Measurements from ENCODE around the gene ITGAD. TPM values are rescaled to one million over a fixed set of nuclear protein-coding genes. Genes with fewer than 3 reads are reported as not detected.

Gene ITGAD
- total and polyA plus RNA-seq, 2 of the 4 experiments (the other 2 are of a cell fraction): not detected

- no peak overlapping the region for H3K56ac ChIP-seq (ENCODE audit: extremely low read depth, insufficient read depth, low read length)
- no peak overlapping the region for H3K9ac ChIP-seq (ENCODE audit: low read depth, low read length)
- DNase-seq (no peak), ATAC-seq (ENCODE audit: low read depth) (no peak)
- H2BK5ac ChIP-seq (ENCODE audit: low read depth, low read length, poor library complexity, severe bottlenecking): no peak overlapping the region
- H3K4ac ChIP-seq (ENCODE audit: low read depth, low read length): no peak overlapping the region
- TF ChIP-seq RCOR1 (IDR thresholded peaks at IDR 0.05; ENCODE audit: insufficient replicate concordance, low read length) (no peak), FOS (IDR thresholded peaks at IDR 0.05; ENCODE audit: low read depth, low read length) (no peak), USF2 (IDR thresholded peaks at IDR 0.05; ENCODE audit: low read depth, low read length) (no peak), SMC3 (IDR thresholded peaks at IDR 0.05; ENCODE audit: low read depth, low read length) (no peak), MXI1 (IDR thresholded peaks at IDR 0.05; ENCODE audit: borderline replicate concordance, low read depth, low read length) (no peak), POLR2A (IDR thresholded peaks at IDR 0.05; ENCODE audit: low read depth, low read length) (no peak), CTCF (conservative IDR thresholded peaks at IDR 0.05; ENCODE audit: low read depth, low read length) (no peak), CEBPB (IDR thresholded peaks at IDR 0.05; ENCODE audit: low read depth, low read length) (no peak), MAFK (IDR thresholded peaks at IDR 0.05; ENCODE audit: low read depth, low read length) (no peak), MAZ (IDR thresholded peaks at IDR 0.05; ENCODE audit: borderline replicate concordance, low read depth, low read length) (no peak), ELK1 (IDR thresholded peaks at IDR 0.05; ENCODE audit: borderline replicate concordance, low read depth, low read length) (no peak), BHLHE40 (IDR thresholded peaks at IDR 0.05; ENCODE audit: low read depth, low read length) (no peak)
- no peak overlapping the region for H2AFZ ChIP-seq (replicated peaks; ENCODE audit: low read length, poor library complexity)
- H3K79me1 ChIP-seq (ENCODE audit: low read depth in 1 of 2, low read length in 2 of 2): no peaks in the 10 kb centered on the region
- H3K4me2 ChIP-seq (ENCODE audit: low read depth, low read length): no peak overlapping the region
- H3K4me1 ChIP-seq (ENCODE audit: control insufficient read depth, insufficient read depth, low read length): no peaks in the 10 kb centered on the region
- H2BK15ac ChIP-seq (ENCODE audit: low read depth, low read length): no peak overlapping the region
- ChIA-PET POLR2A (ENCODE audit: unreplicated experiment) (no interaction called here), CTCF (no interaction called here)
- H3K23ac ChIP-seq (ENCODE audit: low read depth, low read length): no peak overlapping the region
- no peak overlapping the region for H3K4me3 ChIP-seq (ENCODE audit: insufficient read depth, low read depth, low read length)
- no peak overlapping the region for H2BK120ac ChIP-seq (ENCODE audit: low read depth, low read length)
- H4K5ac ChIP-seq (ENCODE audit: low read depth, low read length): no peak overlapping the region
- dilution Hi-C loops (cut with HindIII; ENCODE audit: low sequenced_read_pairs, unreplicated experiment) (no loop called here), intact Hi-C loops (cut with micrococcal nuclease) (no loop called here), in situ Hi-C loops (cut with MboI; ENCODE audit: low sequenced_read_pairs) (no loop called here)
- no peak overlapping the region for H3K18ac ChIP-seq (ENCODE audit: low read depth, low read length)
- no peaks in the 10 kb centered on the region for H3K36me3 ChIP-seq (ENCODE audit: control insufficient read depth, insufficient read depth, low read length)
- H4K20me1 ChIP-seq (ENCODE audit: insufficient read depth, low read length): no peaks in the 10 kb centered on the region
- H2AK9ac ChIP-seq (replicated peaks; ENCODE audit: low read depth, low read length, poor library complexity): no peak overlapping the region
- no peaks in the 10 kb centered on the region for H3K9me3 ChIP-seq (ENCODE audit: control insufficient read depth, insufficient read depth, low read length)
- 79% methylated on average over 14 of the region's 42 CpGs; no CpG with 5 or more reads in 1 of the 2 experiments for WGBS, 2 experiments (ENCODE audit: extremely low coverage in 2 of 2, insufficient read length in 1 of 2)
- H3K14ac ChIP-seq (replicated peaks; ENCODE audit: low read depth, low read length): no peak overlapping the region
- H2BK20ac ChIP-seq (ENCODE audit: low read depth, low read length): no peak overlapping the region
- H4K91ac ChIP-seq (ENCODE audit: insufficient read depth, low read depth, low read length): no peak overlapping the region
- no peak overlapping the region for H4K8ac ChIP-seq (ENCODE audit: low read depth in 2 of 2, low read length in 2 of 2)
- H3K9me1 ChIP-seq (ENCODE audit: insufficient read depth, low read length): no peaks in the 10 kb centered on the region
- no peak overlapping the region for H3K27ac ChIP-seq (ENCODE audit: insufficient read depth, low read length)
- H3K27me3 ChIP-seq (ENCODE audit: control insufficient read depth, insufficient read depth, low read length): peaks cover 5% of the 10 kb centered on the region
- BruUV-seq (replicated peaks): no TSS peak
- no peak overlapping the region for H2AK5ac ChIP-seq (ENCODE audit: low read depth, low read length)
Measured at GRCh38 chr16:31371619-31372484, 21.3 kb upstream of the ITGAD start.
